ENCODE measurements around the gene VAV1. TPM values are rescaled to one million over a fixed set of nuclear protein-coding genes. Genes with fewer than 3 reads are reported as not detected.

The VAV1 gene
- 0.07 TPM in 1 of 2 replicates, not detected in the other for total RNA-seq

- DNase-seq (ENCODE audit: low read depth, low spot score), result no peak
Observed at GRCh38 chr19:6772028-6772865, at the start of gene VAV1. VAV1 (plus strand) TSS chr19:6772708; CDS start chr19:6772808, 100 bp downstream.

GRCh38 chr19:6723108-6723618, 49.3 kb upstream of the VAV1 start:
- DNase-seq (ENCODE audit: low read depth, low spot score), result no peak

GRCh38 chr19:6723738-6724137, 48.8 kb upstream of the VAV1 start:
- no peak for DNase-seq (ENCODE audit: low read depth, low spot score)

GRCh38 chr19:6724631-6725492, 47.6 kb upstream of the VAV1 start:
- no peak for DNase-seq (ENCODE audit: low read depth, low spot score)

GRCh38 chr19:6725513-6726231, 46.8 kb upstream of the VAV1 start:
- no peak for DNase-seq (ENCODE audit: low read depth, low spot score)

GRCh38 chr19:6728346-6728745, 44.2 kb upstream of the VAV1 start:
- DNase-seq (ENCODE audit: low read depth, low spot score), result no peak

GRCh38 chr19:6729573-6730152, 42.8 kb upstream of the VAV1 start:
- DNase-seq (ENCODE audit: low read depth, low spot score), result no peak

- DNase-seq (ENCODE audit: low read depth, low spot score), result no peak
Observed at GRCh38 chr19:6730153-6730804, 42.2 kb upstream of the VAV1 start.

GRCh38 chr19:6730941-6731670, 41.4 kb upstream of the VAV1 start:
- DNase-seq (ENCODE audit: low read depth, low spot score), result no peak

- DNase-seq (ENCODE audit: low read depth, low spot score), result no peak
Observed at GRCh38 chr19:6731822-6732221, 40.7 kb upstream of the VAV1 start.

- no peak for DNase-seq (ENCODE audit: low read depth, low spot score)
Observed at GRCh38 chr19:6732803-6733337, 39.6 kb upstream of the VAV1 start.

- DNase-seq (ENCODE audit: low read depth, low spot score), result no peak
Observed at GRCh38 chr19:6733338-6734095, 39.0 kb upstream of the VAV1 start.

- DNase-seq (ENCODE audit: low read depth, low spot score), result no peak
Observed at GRCh38 chr19:6734096-6734696, 38.3 kb upstream of the VAV1 start.

GRCh38 chr19:6735181-6735911, 37.2 kb upstream of the VAV1 start:
- DNase-seq (ENCODE audit: low read depth, low spot score), result no peak

GRCh38 chr19:6736169-6736916, 36.2 kb upstream of the VAV1 start:
- DNase-seq (ENCODE audit: low read depth, low spot score), result peak; percentile 71

GRCh38 chr19:6736917-6737283, 35.6 kb upstream of the VAV1 start:
- DNase-seq (ENCODE audit: low read depth, low spot score), result no peak

GRCh38 chr19:6737284-6737872, 35.1 kb upstream of the VAV1 start, which contains the start of gene GPR108:
GPR108 (minus strand) TSS chr19:6737580; CDS start chr19:6737576, 4 bp downstream.
- DNase-seq (ENCODE audit: low read depth, low spot score), result peak; percentile 100
